GM21515 (cell line): ENCODE results near the gene KCNJ14.
A peak's percentile ranks its signal among the peaks of the same experiment; 100 is the strongest.

ENCODE experiments used
- ATAC-seq: cut with Tn5 transposase; IDR thresholded peaks from one replicate; pipeline ENCODE4 v1.9.1; 2021; ENCODE audit not compliant: unreplicated experiment

KCNJ14 gene

GRCh38 chr19:48445256-48445605 is 10.1 kb upstream of the KCNJ14 start:
- peak; percentile 18 for ATAC-seq

- peak; percentile 75 for ATAC-seq
Measured at GRCh38 chr19:48445606-48446481, 9.5 kb upstream of the KCNJ14 start, which contains the start of gene GRWD1. TSS of gene GRWD1 (plus strand) at chr19:48445983. CDS start at chr19:48446006, 23 bp downstream.

GRCh38 chr19:48446579-48446978 is 8.8 kb upstream of the KCNJ14 start:
- no peak for ATAC-seq

GRCh38 chr19:48448563-48448962 is 6.8 kb upstream of the KCNJ14 start:
- ATAC-seq: no peak

GRCh38 chr19:48450441-48450840 is 4.9 kb upstream of the KCNJ14 start:
- no peak for ATAC-seq

GRCh38 chr19:48450863-48451262 is 4.5 kb upstream of the KCNJ14 start:
- no peak for ATAC-seq

- no peak for ATAC-seq
Measured at GRCh38 chr19:48451624-48452023, 3.8 kb upstream of the KCNJ14 start.

GRCh38 chr19:48452289-48453190 is 2.8 kb upstream of the KCNJ14 start:
- no peak for ATAC-seq

GRCh38 chr19:48454150-48454730 is 1.1 kb upstream of the KCNJ14 start:
- no peak for ATAC-seq

- ATAC-seq: no peak
Measured at GRCh38 chr19:48455908-48456562, 661 bp downstream of the KCNJ14 start.

- no peak for ATAC-seq
Measured at GRCh38 chr19:48456864-48457263, 1.5 kb downstream of the KCNJ14 start.

- no peak for ATAC-seq
Measured at GRCh38 chr19:48458016-48458415, 2.6 kb downstream of the KCNJ14 start.

GRCh38 chr19:48461651-48461981 is 6.2 kb downstream of the KCNJ14 start:
- ATAC-seq: no peak

- no peak for ATAC-seq
Measured at GRCh38 chr19:48461982-48462655, 6.7 kb downstream of the KCNJ14 start.

- ATAC-seq: no peak
Measured at GRCh38 chr19:48465215-48465614, 9.8 kb downstream of the KCNJ14 start.

- ATAC-seq: no peak
Measured at GRCh38 chr19:48466561-48467325, 11.4 kb downstream of the KCNJ14 start.

GRCh38 chr19:48468772-48469288 is 13.5 kb downstream of the KCNJ14 start:
- peak; percentile 84 for ATAC-seq

GRCh38 chr19:48469289-48469881 is 14.0 kb downstream of the KCNJ14 start, which contains the start of gene CYTH2:
TSS of gene CYTH2 (plus strand) at chr19:48469369. CDS start at chr19:48469508, 139 bp downstream.
- peak; percentile 20 for ATAC-seq
